ENCODE data around the gene LOXL3. TPM values are rescaled to one million over a fixed set of nuclear protein-coding genes. Genes with fewer than 3 reads are reported as not detected.

LOXL3 gene
- total RNA-seq, 1 donor from 2014 or later, result 4.8 TPM

GRCh38 chr2:74555610-74556103 is 1.9 kb upstream of the LOXL3 start:
- DNase-seq (ENCODE audit: missing footprints) (peak; percentile 65), ATAC-seq (peak; percentile 3)
- intact Hi-C loops (cut with DNase I), result no loop called here

GRCh38 chr2:74554820-74555531 is 1.2 kb upstream of the LOXL3 start:
- intact Hi-C loops (cut with DNase I), result no loop called here
- DNase-seq (ENCODE audit: missing footprints) (peak; percentile 90), ATAC-seq (peak; percentile 26)

GRCh38 chr2:74552914-74553811 is 579 bp downstream of the LOXL3 start:
- intact Hi-C loops (cut with DNase I), result no loop called here
- ATAC-seq (no peak), DNase-seq (ENCODE audit: missing footprints) (no peak)

GRCh38 chr2:74551942-74552913 is 1.5 kb downstream of the LOXL3 start:
- ATAC-seq, result no peak
- intact Hi-C loops (cut with DNase I), result no loop called here
- no peak for DNase-seq (ENCODE audit: missing footprints)

GRCh38 chr2:74551530-74551929 is 2.2 kb downstream of the LOXL3 start:
- intact Hi-C loops (cut with DNase I), result no loop called here

GRCh38 chr2:74550231-74550630 is 3.5 kb downstream of the LOXL3 start:
- no peak for DNase-seq (ENCODE audit: missing footprints)
- no peak for ATAC-seq
- intact Hi-C loops (cut with DNase I), result no loop called here

More at GRCh38 chr2:74551530-74551929, 2.2 kb downstream of the LOXL3 start:
- DNase-seq (ENCODE audit: missing footprints), result no peak
- no peak for ATAC-seq

- DNase-seq (ENCODE audit: missing footprints), result peak; percentile 88
- ATAC-seq, result peak; percentile 88
- intact Hi-C loops (cut with DNase I), result loop anchor here (2.0 kb wide), 1 partner anchor 20 kb away; the partner anchor contains the start of genes AUP1 and HTRA2
Measured at GRCh38 chr2:74548900-74549826, 4.6 kb downstream of the LOXL3 start.

- DNase-seq (ENCODE audit: missing footprints), result no peak
- intact Hi-C loops (cut with DNase I), result loop anchor here (2.0 kb wide), 1 partner anchor 20 kb away; the partner anchor contains the start of genes AUP1 and HTRA2
- peak; percentile 11 for ATAC-seq
Measured at GRCh38 chr2:74548285-74548899, 5.3 kb downstream of the LOXL3 start.

- DNase-seq (ENCODE audit: missing footprints), result no peak
- intact Hi-C loops (cut with DNase I), result no loop called here
- no peak for ATAC-seq
Measured at GRCh38 chr2:74546004-74546403, 7.7 kb downstream of the LOXL3 start.

- ATAC-seq (no peak), DNase-seq (ENCODE audit: missing footprints) (no peak)
- intact Hi-C loops (cut with DNase I), result no loop called here
Measured at GRCh38 chr2:74544634-74545033, 9.1 kb downstream of the LOXL3 start.

- no peak for DNase-seq (ENCODE audit: missing footprints)
- intact Hi-C loops (cut with DNase I), result no loop called here
Measured at GRCh38 chr2:74542978-74543377, 10.8 kb downstream of the LOXL3 start.

GRCh38 chr2:74540291-74540690 is 13.5 kb downstream of the LOXL3 start:
- ATAC-seq, result peak; percentile 84
- DNase-seq (ENCODE audit: missing footprints), result no peak
- intact Hi-C loops (cut with DNase I), result no loop called here

More at GRCh38 chr2:74542978-74543377, 10.8 kb downstream of the LOXL3 start:
- no peak for ATAC-seq

- ATAC-seq (no peak), DNase-seq (ENCODE audit: missing footprints) (no peak)
- intact Hi-C loops (cut with DNase I), result no loop called here
Measured at GRCh38 chr2:74538881-74539339, 14.8 kb downstream of the LOXL3 start.

GRCh38 chr2:74537140-74537539 is 16.6 kb downstream of the LOXL3 start:
- intact Hi-C loops (cut with DNase I), result no loop called here
- ATAC-seq, result no peak
- DNase-seq (ENCODE audit: missing footprints), result no peak

- ATAC-seq (no peak), DNase-seq (ENCODE audit: missing footprints) (no peak)
- intact Hi-C loops (cut with DNase I), result no loop called here
Measured at GRCh38 chr2:74536166-74536950, 17.4 kb downstream of the LOXL3 start.

- intact Hi-C loops (cut with DNase I), result no loop called here
- no peak for DNase-seq (ENCODE audit: missing footprints)
Measured at GRCh38 chr2:74535440-74535965, 18.2 kb downstream of the LOXL3 start.

More at GRCh38 chr2:74535440-74535965, 18.2 kb downstream of the LOXL3 start:
- no peak for ATAC-seq
